Measurements from ENCODE around the gene ETS1. TPM values are rescaled to one million over a fixed set of nuclear protein-coding genes. Genes with fewer than 3 reads are reported as not detected.

ETS1 gene
- total RNA-seq, 1 donor from 2014 or later, result 3.0 TPM

DNA sequence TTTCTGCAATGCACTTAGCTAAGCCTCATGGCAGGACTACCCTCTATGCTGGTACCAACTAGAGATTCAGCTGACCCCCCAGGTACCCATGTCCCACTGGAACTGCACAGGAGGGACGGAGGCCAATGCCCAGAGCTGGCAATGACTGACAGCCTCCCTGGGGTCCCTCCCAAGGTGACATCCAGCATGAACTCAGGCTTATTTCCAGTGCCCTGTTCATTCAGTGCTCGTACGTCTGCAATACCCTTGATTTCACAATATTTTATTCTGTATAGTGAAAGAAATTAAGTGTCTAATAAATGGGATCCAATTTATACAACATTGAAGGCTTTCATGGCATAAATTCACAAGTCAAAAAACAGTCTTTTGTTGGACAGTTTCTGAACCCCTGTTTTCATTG lies 20.2 kb downstream of the ETS1 start:
- Mint-ChIP-seq H3K4me1 (ENCODE audit: low read depth) (peaks cover 7% of the 10 kb centered on the region), H3K27ac (no peak overlapping the region), H3K27me3 (peaks cover 78% of the 10 kb centered on the region), H3K36me3 (ENCODE audit: insufficient read depth) (no peaks in the 10 kb centered on the region), H3K9me3 (ENCODE audit: low read depth) (no peaks in the 10 kb centered on the region), H3K4me3 (ENCODE audit: low read depth) (no peak overlapping the region)
- TF ChIP-seq, protein P1, sequence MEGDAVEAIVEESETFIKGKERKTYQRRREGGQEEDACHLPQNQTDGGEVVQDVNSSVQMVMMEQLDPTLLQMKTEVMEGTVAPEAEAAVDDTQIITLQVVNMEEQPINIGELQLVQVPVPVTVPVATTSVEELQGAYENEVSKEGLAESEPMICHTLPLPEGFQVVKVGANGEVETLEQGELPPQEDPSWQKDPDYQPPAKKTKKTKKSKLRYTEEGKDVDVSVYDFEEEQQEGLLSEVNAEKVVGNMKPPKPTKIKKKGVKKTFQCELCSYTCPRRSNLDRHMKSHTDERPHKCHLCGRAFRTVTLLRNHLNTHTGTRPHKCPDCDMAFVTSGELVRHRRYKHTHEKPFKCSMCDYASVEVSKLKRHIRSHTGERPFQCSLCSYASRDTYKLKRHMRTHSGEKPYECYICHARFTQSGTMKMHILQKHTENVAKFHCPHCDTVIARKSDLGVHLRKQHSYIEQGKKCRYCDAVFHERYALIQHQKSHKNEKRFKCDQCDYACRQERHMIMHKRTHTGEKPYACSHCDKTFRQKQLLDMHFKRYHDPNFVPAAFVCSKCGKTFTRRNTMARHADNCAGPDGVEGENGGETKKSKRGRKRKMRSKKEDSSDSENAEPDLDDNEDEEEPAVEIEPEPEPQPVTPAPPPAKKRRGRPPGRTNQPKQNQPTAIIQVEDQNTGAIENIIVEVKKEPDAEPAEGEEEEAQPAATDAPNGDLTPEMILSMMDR (IDR thresholded peaks at IDR 0.05; ENCODE audit: unreplicated experiment), result no peak
- DNase-seq (ENCODE audit: low spot score, unreplicated experiment), result no peak

DNA sequence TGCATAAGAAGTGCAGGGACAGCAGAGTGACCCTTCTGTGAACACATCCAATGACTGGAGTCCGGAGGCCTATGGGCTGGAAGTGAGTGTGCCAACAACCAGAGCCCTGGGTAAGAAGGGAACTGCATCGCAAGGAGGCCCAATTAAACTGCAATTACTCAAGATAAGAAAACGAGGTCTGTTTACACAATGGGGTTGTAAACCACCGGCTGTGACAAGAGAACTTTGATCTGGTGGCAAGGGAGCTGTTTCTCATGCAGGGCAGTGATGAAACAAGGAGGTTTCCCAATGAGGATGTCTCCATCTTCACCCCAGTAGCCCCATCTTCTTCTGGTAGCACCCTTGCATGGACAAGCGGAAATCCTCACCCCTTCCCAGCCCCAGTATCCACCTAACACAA lies 21.5 kb downstream of the ETS1 start:
- Mint-ChIP-seq H3K9me3 (ENCODE audit: low read depth) (no peaks in the 10 kb centered on the region), H3K4me3 (ENCODE audit: low read depth) (no peak overlapping the region), H3K36me3 (ENCODE audit: insufficient read depth) (no peaks in the 10 kb centered on the region), H3K4me1 (ENCODE audit: low read depth) (peaks cover 7% of the 10 kb centered on the region), H3K27ac (peak overlapping the region; percentile 1), H3K27me3 (peaks cover 88% of the 10 kb centered on the region)
- peak; percentile 23 for DNase-seq (ENCODE audit: low spot score, unreplicated experiment)
- TF ChIP-seq, protein P1 (IDR thresholded peaks at IDR 0.05; ENCODE audit: unreplicated experiment), result peak; percentile 6

DNA sequence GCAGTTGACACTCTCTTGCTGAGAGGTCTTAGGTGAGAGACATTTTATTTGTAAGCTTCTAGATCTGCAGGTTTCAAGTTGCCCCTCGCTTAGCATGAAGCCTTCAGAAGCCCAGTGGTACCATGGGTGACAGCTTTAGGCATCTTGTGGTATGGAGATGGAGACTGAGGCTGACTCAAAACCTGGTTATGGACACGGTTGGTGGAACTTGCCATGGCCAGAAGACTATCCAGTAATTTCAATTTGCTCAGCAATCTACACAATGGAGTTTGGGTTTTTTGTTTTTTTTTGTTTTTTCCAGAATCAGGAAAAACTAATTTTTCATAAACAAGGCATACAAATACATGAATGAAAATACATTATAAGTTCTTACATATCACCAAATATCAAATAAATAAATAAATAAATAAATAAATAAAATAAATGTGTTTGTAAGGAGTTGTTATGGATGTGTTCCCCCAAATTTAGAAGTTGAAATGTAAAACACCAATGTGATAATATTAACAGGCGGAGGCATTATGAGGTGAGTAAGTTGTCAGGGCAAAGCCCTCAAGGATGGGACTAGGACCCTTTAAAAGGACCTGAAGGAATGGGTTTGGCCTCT lies 22.6 kb downstream of the ETS1 start:
- no peak overlapping the region for H3K4me3 Mint-ChIP-seq (ENCODE audit: low read depth)
- DNase-seq (ENCODE audit: low spot score, unreplicated experiment), result no peak
- no peak overlapping the region for H3K27ac Mint-ChIP-seq
- H3K9me3 Mint-ChIP-seq (ENCODE audit: low read depth), result no peaks in the 10 kb centered on the region
- H3K27me3 Mint-ChIP-seq, result peaks cover 93% of the 10 kb centered on the region
- TF ChIP-seq, protein P1 (IDR thresholded peaks at IDR 0.05; ENCODE audit: unreplicated experiment), result no peak
- H3K4me1 Mint-ChIP-seq (ENCODE audit: low read depth), result peaks cover 7% of the 10 kb centered on the region
- no peaks in the 10 kb centered on the region for H3K36me3 Mint-ChIP-seq (ENCODE audit: insufficient read depth)

DNA sequence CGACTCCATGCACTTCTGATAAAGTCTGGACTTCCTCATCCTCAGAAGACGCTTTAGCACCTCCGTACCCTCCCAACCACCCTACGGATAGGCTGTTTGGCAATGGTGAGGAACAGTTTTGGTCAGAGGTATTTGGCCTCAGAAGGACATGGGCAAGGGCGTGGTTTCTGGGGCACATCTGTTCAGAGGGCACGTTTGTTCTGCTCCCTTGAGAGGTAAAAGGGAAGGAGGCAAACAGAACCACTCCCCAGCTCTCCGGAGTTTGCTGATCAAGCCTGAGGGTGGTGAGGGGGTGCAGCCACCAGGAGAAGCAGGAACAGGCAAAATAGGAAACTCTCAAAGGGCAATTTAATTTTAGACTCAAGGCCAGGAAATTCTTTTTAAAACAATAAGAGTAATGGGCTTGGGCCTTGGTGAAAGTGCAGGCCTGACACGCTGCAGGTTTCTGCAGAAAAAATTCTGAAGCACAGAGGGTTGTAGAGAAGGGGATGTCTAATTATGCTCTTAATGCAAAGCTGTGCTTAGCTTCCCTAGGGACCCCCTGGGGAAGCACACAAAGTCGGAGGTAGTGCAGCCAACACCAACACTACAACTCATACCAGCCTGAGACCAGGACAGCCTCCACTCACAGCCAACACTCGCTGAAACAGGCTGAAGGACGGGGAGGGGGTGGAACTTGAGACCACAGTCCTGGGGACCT lies 23.3 kb downstream of the ETS1 start:
- H3K27me3 Mint-ChIP-seq, result peaks cover 93% of the 10 kb centered on the region
- H3K36me3 Mint-ChIP-seq (ENCODE audit: insufficient read depth), result no peaks in the 10 kb centered on the region
- H3K27ac Mint-ChIP-seq, result no peak overlapping the region
- DNase-seq (ENCODE audit: low spot score, unreplicated experiment), result no peak
- H3K9me3 Mint-ChIP-seq (ENCODE audit: low read depth), result no peaks in the 10 kb centered on the region
- peaks cover 7% of the 10 kb centered on the region for H3K4me1 Mint-ChIP-seq (ENCODE audit: low read depth)
- TF ChIP-seq, protein P1 (IDR thresholded peaks at IDR 0.05; ENCODE audit: unreplicated experiment), result no peak
- H3K4me3 Mint-ChIP-seq (ENCODE audit: low read depth), result no peak overlapping the region

DNA sequence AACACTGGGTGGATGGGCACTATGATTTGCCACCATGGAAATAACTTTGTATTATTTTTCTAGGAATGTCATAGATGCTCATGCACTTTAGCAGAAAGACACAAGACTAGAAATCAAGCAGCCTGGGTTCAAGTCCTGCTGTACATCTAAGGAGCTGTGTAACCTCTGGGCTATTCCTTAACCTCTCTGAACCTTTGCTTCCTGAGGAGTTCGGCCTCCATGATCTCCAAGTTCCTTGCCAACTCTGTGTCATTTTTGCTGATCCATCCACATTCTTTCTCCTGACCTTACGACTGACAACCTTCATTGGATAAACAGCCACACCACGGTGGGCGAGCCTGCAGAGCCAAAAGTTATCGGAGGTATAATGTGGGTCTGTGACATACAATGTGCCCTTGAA lies 24.1 kb downstream of the ETS1 start:
- H3K4me1 Mint-ChIP-seq (ENCODE audit: low read depth), result peaks cover 7% of the 10 kb centered on the region
- no peak for DNase-seq (ENCODE audit: low spot score, unreplicated experiment)
- TF ChIP-seq, protein P1 (IDR thresholded peaks at IDR 0.05; ENCODE audit: unreplicated experiment), result no peak

More for the DNA sequence above, 24.1 kb downstream of the ETS1 start:
- no peak overlapping the region for H3K4me3 Mint-ChIP-seq (ENCODE audit: low read depth)
- no peaks in the 10 kb centered on the region for H3K36me3 Mint-ChIP-seq (ENCODE audit: insufficient read depth)
- H3K27ac Mint-ChIP-seq, result no peak overlapping the region
- peaks cover 91% of the 10 kb centered on the region for H3K27me3 Mint-ChIP-seq
- no peaks in the 10 kb centered on the region for H3K9me3 Mint-ChIP-seq (ENCODE audit: low read depth)
